Stomach (tissue), 9 donors: ENCODE measurements around the gene PSD. TPM values are rescaled to one million over a fixed set of nuclear protein-coding genes. Genes with fewer than 3 reads are reported as not detected.
A peak's percentile ranks its signal among the peaks of the same experiment; 100 is the strongest.

ENCODE experiments used
- DNase-seq, 2 donors: peaks; one replicate each; pipeline versions ENCODE4 v3.0.0 to v3.0.0-alpha.2; 2013 to 2019
- H3K27ac ChIP-seq, 5 donors: fragments of 200-600 bp in 4 of 5; sonication (generic) in 4 of 5; one replicate each; pipeline ENCODE4 v1.5.1; 2013 to 2019; ENCODE audit warnings: mild to moderate bottlenecking in 1 of 5, moderate library complexity in 1 of 5
- H3K27me3 ChIP-seq, 3 donors: fragments of 200-600 bp; sonication (generic); one replicate each; pipeline ENCODE4 v1.5.1; 2017 to 2019; ENCODE audit warnings: mixed run types in 1 of 3
- H3K36me3 ChIP-seq, 4 donors: fragments of 200-600 bp; sonication (generic); 1 replicate in 3 of 4; 2 replicates in 1 of 4; pipeline ENCODE4 v1.5.1; 2016 to 2019
- H3K4me1 ChIP-seq, 4 donors: fragments of 200-600 bp; sonication (generic); one replicate each; pipeline ENCODE4 v1.5.1; 2016 to 2019
- H3K4me3 ChIP-seq, 4 donors: fragments of 200-600 bp; sonication (generic) in 3 of 4; one replicate each; pipeline ENCODE4 v1.5.1; 2016 to 2019; ENCODE audit warnings: mild to moderate bottlenecking in 1 of 4
- H3K9me3 ChIP-seq, 4 donors: fragments of 200-600 bp; sonication (generic); one replicate each; pipeline ENCODE4 v1.5.1; 2016 to 2019
- CTCF ChIP-seq, 7 experiments: fragments of 450-650 bp in 4 of 7; fragments of 200-600 bp in 3 of 7; sonication (generic) in 3 of 7; IDR thresholded peaks; one replicate each; pipeline ENCODE4 v1.5.1; 2016 to 2019; ENCODE audit warnings: antibody characterized with exemption in 7 of 7, control low read depth in 2 of 7, mild to moderate bottlenecking in 1 of 7
- EP300 ChIP-seq: sonication (generic); formaldehyde crosslinking; IDR thresholded peaks from one replicate; pipeline ENCODE4 v1.6.1; 2017; ENCODE audit warnings: antibody characterized with exemption
- POLR2A ChIP-seq, 4 donors: fragments of 450-650 bp; IDR thresholded peaks; one replicate each; pipeline ENCODE4 v1.6.1; 2016; ENCODE audit warnings: antibody characterized with exemption in 4 of 4, control low read depth in 2 of 4, mild to moderate bottlenecking in 1 of 4, moderate library complexity in 1 of 4
- POLR2AphosphoS5 ChIP-seq, 3 donors: sonication (generic); formaldehyde crosslinking; IDR thresholded peaks; one replicate each; pipeline ENCODE4 v1.6.1; 2016; ENCODE audit warnings: antibody characterized with exemption in 3 of 3
- WGBS, 5 donors: extraction: QIAGEN DNeasy Blood & Tissue Kit in 3 of 5; methylation state at CpG; one replicate each; pipeline versions ENCODE4 v1.1.5 to v1.1.7; 2013 to 2018; 5-methylcytosine and 5-hydroxymethylcytosine counted together
- intact Hi-C: fragments of 100-400 bp; cut with DNase I; formaldehyde crosslinking; loops from one replicate; pipeline ENCODE4 v1.15.1; 2023; ENCODE audit warnings: low total_unique reads
- polyA plus RNA-seq, 3 donors: library from polyadenylated mRNA; stranded (reverse); fragments of 200-250 nt; gene quantifications; one replicate each; pipeline ENCODE4 v1.2.3, GENCODE V29; 2013
- total RNA-seq, 5 donors: library from RNA; depleted of rRNA; stranded (reverse); fragments of >200 nt; gene quantifications; one replicate each; pipeline versions ENCODE4 v1.1.0 to v1.2.3, GENCODE V29; 2014 to 2016
- donor health status: healthy with polysubstance abuse.
- donor health status: Bipolar disorder and iron deficiency.
- donor health status: healthy.

Gene PSD
- total and polyA plus RNA-seq, 8 donors: 2.2 to 74.7 (median 24.5) TPM

- no peak for DNase-seq
- H3K4me1 ChIP-seq: peaks cover 10 to 51% (median 36%) of the 10 kb centered on the region in 4 donors
Observed at GRCh38 chr10:102463983-102464382, 45.4 kb upstream of the PSD start.

GRCh38 chr10:102462512-102463054 lies 44.0 kb upstream of the PSD start:
- WGBS, 5 donors: 65 to 75% (median 67%) methylated on average over 6 of the region's 6 CpGs

More at GRCh38 chr10:102463983-102464382, 45.4 kb upstream of the PSD start:
- Histone ChIP-seq H3K27me3 (no peaks in the 10 kb centered on the region), H3K27ac (no peak overlapping the region), H3K36me3 (no peaks in the 10 kb centered on the region), H3K4me3 (no peak overlapping the region), H3K9me3 (no peaks in the 10 kb centered on the region)
- WGBS, 5 donors: 81 to 84% (median 82%) methylated on average over 10 of the region's 10 CpGs
- TF ChIP-seq POLR2AphosphoS5 (IDR thresholded peaks at IDR 0.05) (no peak), POLR2A (IDR thresholded peaks at IDR 0.05) (no peak), CTCF (IDR thresholded peaks at IDR 0.05) (no peak), EP300 (no peak)
- intact Hi-C loops: no loop called here

GRCh38 chr10:102461187-102462054 lies 42.8 kb upstream of the PSD start:
- no peaks in the 10 kb centered on the region for H3K9me3 ChIP-seq
- TF ChIP-seq POLR2A (IDR thresholded peaks at IDR 0.05) (peak in 1 of 4 donors; percentile 31), CTCF (IDR thresholded peaks at IDR 0.05) (no peak), POLR2AphosphoS5 (IDR thresholded peaks at IDR 0.05) (peak; percentile 56 to 93 (median 76)), EP300 (no peak)
- H3K4me1 ChIP-seq: peaks cover 10 to 32% (median 25%) of the 10 kb centered on the region in 4 donors
- H3K4me3 ChIP-seq: peak overlapping the region; percentile 52 to 67 (median 58)
- WGBS, 5 donors: 2 to 6% (median 3%) methylated on average over 40 to 54 of the region's 54 CpGs
- H3K27me3 ChIP-seq: no peaks in the 10 kb centered on the region
- H3K27ac ChIP-seq: peak overlapping the region; percentile 32 to 71 (median 64)
- intact Hi-C loops: no loop called here
- H3K36me3 ChIP-seq: no peaks in the 10 kb centered on the region
- peak; percentile 97 to 98 for DNase-seq

More at GRCh38 chr10:102462512-102463054, 44.0 kb upstream of the PSD start:
- Histone ChIP-seq H3K27ac (no peak overlapping the region), H3K27me3 (no peaks in the 10 kb centered on the region), H3K36me3 (no peaks in the 10 kb centered on the region), H3K4me3 (peak overlapping the region in 2 of 4 donors; percentile 13 to 29), H3K4me1 (peaks cover 10 to 37% (median 25%) of the 10 kb centered on the region in 4 donors), H3K9me3 (no peaks in the 10 kb centered on the region)
- no peak for DNase-seq
- intact Hi-C loops: no loop called here
- TF ChIP-seq POLR2AphosphoS5 (IDR thresholded peaks at IDR 0.05) (no peak), CTCF (IDR thresholded peaks at IDR 0.05) (no peak), POLR2A (IDR thresholded peaks at IDR 0.05) (no peak), EP300 (no peak)

- Histone ChIP-seq H3K27ac (peak overlapping the region; percentile 25 to 71 (median 64)), H3K4me1 (peaks cover 10 to 38% (median 25%) of the 10 kb centered on the region in 4 donors)
- WGBS, 5 donors: 17 to 22% (median 19%) methylated on average over 8 of the region's 8 CpGs
Observed at GRCh38 chr10:102460836-102461186, 42.2 kb upstream of the PSD start.

More at GRCh38 chr10:102460836-102461186, 42.2 kb upstream of the PSD start:
- intact Hi-C loops: no loop called here
- TF ChIP-seq EP300 (no peak), POLR2AphosphoS5 (IDR thresholded peaks at IDR 0.05) (no peak), POLR2A (IDR thresholded peaks at IDR 0.05) (no peak), CTCF (IDR thresholded peaks at IDR 0.05) (no peak)
- Histone ChIP-seq H3K27me3 (no peaks in the 10 kb centered on the region), H3K9me3 (no peaks in the 10 kb centered on the region), H3K36me3 (peaks cover 0 to 5% (median 1%) of the 10 kb centered on the region in 4 donors), H3K4me3 (peak overlapping the region; percentile 52 to 67 (median 58))
- no peak for DNase-seq
